Activated T-helper 1 cell treated with anti-CD3 and anti-CD28 coated beads, Interleukin-12 subunit alpha, Interleukin-12 subunit beta, Interleukin-2, Interleukin-4 antibody, amounts not matched to agents 30 ng/mL and 10 ng/mL and 1 ng/mL, durations not matched to agents 14 hours and 24 hours and 36 hours (primary cell): Measurements from ENCODE around the gene AKR1B15. TPM values are rescaled to one million over a fixed set of nuclear protein-coding genes. Genes with fewer than 3 reads are reported as not detected.
A peak's percentile ranks its signal among the peaks of the same experiment; 100 is the strongest.
"Not testable (repeated sequence)": the region's sequence is repeated elsewhere in the genome, so short reads cannot be mapped to it uniquely, and the experiment has no call there.

ENCODE experiments used
- DNase-seq: peaks from one replicate; pipeline ENCODE4 v3.0.0; 2021; ENCODE audit warnings: low spot score
- H3K27ac Mint-ChIP-seq: one replicate; pipeline ENCODE4 v1.8.0; 2021; ENCODE audit warnings: mild to moderate bottlenecking, mixed read lengths
- H3K27me3 Mint-ChIP-seq: one replicate; pipeline ENCODE4 v1.8.0; 2022; ENCODE audit warnings: mild to moderate bottlenecking, moderate library complexity, mixed read lengths; ENCODE audit not compliant: insufficient read depth
- H3K36me3 Mint-ChIP-seq: one replicate; pipeline ENCODE4 v1.8.0; 2021; ENCODE audit warnings: low read depth, mixed read lengths
- H3K4me1 Mint-ChIP-seq: one replicate; pipeline ENCODE4 v1.8.0; 2021; ENCODE audit warnings: low read depth, mixed read lengths
- H3K4me3 Mint-ChIP-seq: one replicate; pipeline ENCODE4 v1.8.0; 2021; ENCODE audit warnings: mild to moderate bottlenecking, moderate library complexity, mixed read lengths
- H3K9me3 Mint-ChIP-seq: one replicate; pipeline ENCODE4 v1.8.0; 2021; ENCODE audit warnings: mixed read lengths
- intact Hi-C: fragments of 100-400 bp; cut with micrococcal nuclease; formaldehyde crosslinking; loops from one replicate; pipeline ENCODE4 v1.15.1; 2024
- total RNA-seq: library from RNA; stranded (reverse); gene quantifications from 2 replicates; pipeline ENCODE4 v1.2.3, GENCODE V29; 2022

AKR1B15 gene
- total RNA-seq, 1 donor from 2014 or later: not detected

DNA sequence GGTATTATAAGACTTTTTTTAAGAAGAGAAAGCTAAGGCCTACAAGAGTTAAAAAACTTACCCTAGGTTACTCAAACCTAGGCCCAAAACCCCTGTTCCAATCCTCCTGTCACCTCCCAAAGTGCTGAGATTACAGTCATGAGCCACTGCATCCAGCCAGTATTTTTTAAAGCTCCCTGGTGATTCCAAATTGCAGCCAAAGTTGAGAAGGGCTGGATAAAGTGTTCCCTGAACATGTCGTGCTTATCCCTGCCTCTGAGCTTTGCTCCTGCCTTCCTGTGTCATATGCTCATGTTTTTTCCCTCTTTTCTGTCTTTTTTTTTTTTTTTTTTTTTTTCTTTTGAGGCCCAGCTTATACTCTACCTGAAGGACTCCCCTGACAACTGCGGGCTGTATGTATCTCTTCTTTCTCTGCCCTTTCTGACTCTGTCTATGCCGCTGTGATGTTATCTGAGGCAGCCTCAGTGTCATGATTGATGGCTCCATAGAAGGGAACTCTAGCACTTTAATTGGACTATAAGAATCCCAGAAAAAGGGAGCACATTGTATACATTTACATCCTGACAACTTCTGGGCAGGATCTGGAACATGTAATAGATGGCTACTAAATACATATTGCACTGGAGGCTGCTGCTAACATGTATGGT is 13.5 kb upstream of the AKR1B15 start:
- Mint-ChIP-seq H3K9me3 (no peaks in the 10 kb centered on the region), H3K27me3 (peaks cover 2% of the 10 kb centered on the region), H3K4me1 (no peaks in the 10 kb centered on the region), H3K27ac (no peak overlapping the region), H3K36me3 (no peaks in the 10 kb centered on the region), H3K4me3 (no peak overlapping the region)
- intact Hi-C loops: no loop called here
- no peak for DNase-seq

GRCh38 chr7:134535919-134536299 is 13.0 kb upstream of the AKR1B15 start:
- no peak overlapping the region for H3K4me3 Mint-ChIP-seq
- H3K27ac Mint-ChIP-seq: no peak overlapping the region
- peaks cover 4% of the 10 kb centered on the region for H3K27me3 Mint-ChIP-seq
- DNase-seq: no peak
- H3K9me3 Mint-ChIP-seq: no peaks in the 10 kb centered on the region
- H3K36me3 Mint-ChIP-seq: no peaks in the 10 kb centered on the region
- intact Hi-C loops: no loop called here
- no peaks in the 10 kb centered on the region for H3K4me1 Mint-ChIP-seq

- H3K4me3 Mint-ChIP-seq, H3K9me3 Mint-ChIP-seq, H3K27me3 Mint-ChIP-seq, H3K27ac Mint-ChIP-seq, H3K36me3 Mint-ChIP-seq, H3K4me1 Mint-ChIP-seq, DNase-seq, intact Hi-C loops: not testable (repeated sequence)
Observed at GRCh38 chr7:134536558-134536957, 12.4 kb upstream of the AKR1B15 start.

DNA sequence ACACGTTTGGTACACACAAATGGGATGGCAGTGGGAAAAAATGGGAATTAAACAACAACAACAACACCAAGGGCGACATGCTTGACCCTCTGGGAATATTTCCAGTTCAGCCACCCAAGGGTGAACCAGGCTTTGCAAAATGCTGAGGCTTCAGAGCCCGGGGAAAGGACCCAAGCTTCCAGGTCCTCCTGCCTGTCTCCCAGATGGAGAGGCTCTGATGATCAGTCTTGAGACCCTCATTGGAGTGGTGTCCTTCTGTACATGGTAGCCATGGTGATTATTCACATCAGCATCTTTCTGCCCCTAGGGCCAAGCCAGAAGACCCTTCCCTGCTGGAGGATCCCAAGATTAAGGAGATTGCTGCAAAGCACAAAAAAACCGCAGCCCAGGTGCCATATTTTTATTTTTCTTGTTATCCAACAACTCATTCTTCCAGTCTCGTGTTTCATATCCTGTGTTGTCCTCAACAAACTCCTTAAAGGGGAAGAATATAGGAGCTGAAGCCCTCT is 11.6 kb upstream of the AKR1B15 start:
- H3K27ac Mint-ChIP-seq, H3K9me3 Mint-ChIP-seq, H3K36me3 Mint-ChIP-seq, H3K4me3 Mint-ChIP-seq, intact Hi-C loops, H3K27me3 Mint-ChIP-seq, DNase-seq, H3K4me1 Mint-ChIP-seq: not testable (repeated sequence)

- intact Hi-C loops: no loop called here
- DNase-seq: no peak
- H3K27me3 Mint-ChIP-seq: peaks cover 7% of the 10 kb centered on the region
- H3K27ac Mint-ChIP-seq: no peak overlapping the region
- no peak overlapping the region for H3K4me3 Mint-ChIP-seq
- no peaks in the 10 kb centered on the region for H3K36me3 Mint-ChIP-seq
- H3K9me3 Mint-ChIP-seq: no peaks in the 10 kb centered on the region
- no peaks in the 10 kb centered on the region for H3K4me1 Mint-ChIP-seq
Observed at GRCh38 chr7:134539380-134540004, 9.4 kb upstream of the AKR1B15 start.

DNA sequence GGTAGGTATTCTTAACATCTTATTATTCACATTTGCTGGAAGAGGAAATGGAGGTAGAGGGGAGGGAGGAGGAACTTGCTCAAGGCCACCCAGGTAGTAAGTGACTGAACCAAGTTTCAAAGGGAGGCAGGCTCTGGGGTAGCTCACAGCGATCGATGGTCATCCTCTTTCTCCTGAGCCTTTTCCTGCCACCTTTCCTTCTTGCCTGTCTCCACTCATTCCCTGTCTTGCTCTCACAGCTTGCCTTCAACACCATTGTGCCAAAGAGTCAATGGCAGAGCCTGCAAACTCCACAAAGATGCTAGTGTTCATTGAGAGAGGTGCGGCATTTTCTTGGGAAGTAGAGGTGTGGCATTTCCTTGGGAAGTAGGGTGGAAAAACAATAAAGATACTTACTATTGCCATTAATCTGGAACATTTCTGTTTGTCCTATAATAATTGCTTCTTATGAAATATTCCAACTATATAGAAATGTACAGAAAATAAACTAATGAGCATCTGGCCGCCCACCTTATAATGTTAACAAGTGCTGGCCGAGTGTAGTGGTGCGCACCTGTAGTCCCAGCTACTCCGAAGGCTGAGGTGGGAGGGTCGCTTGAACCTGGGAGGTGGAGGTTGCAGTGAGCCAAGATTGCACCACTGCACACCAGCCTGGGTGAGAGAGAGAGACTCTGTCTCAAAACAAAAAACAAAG is 7.3 kb upstream of the AKR1B15 start:
- intact Hi-C loops, H3K27ac Mint-ChIP-seq, H3K4me3 Mint-ChIP-seq, H3K4me1 Mint-ChIP-seq, H3K9me3 Mint-ChIP-seq, H3K36me3 Mint-ChIP-seq, DNase-seq: not testable (repeated sequence)
- H3K27me3 Mint-ChIP-seq: peaks cover 11% of the 10 kb centered on the region

- H3K36me3 Mint-ChIP-seq: no peaks in the 10 kb centered on the region
- intact Hi-C loops: no loop called here
- no peak overlapping the region for H3K27ac Mint-ChIP-seq
- H3K4me1 Mint-ChIP-seq: no peaks in the 10 kb centered on the region
- no peak overlapping the region for H3K4me3 Mint-ChIP-seq
- no peak for DNase-seq
- H3K9me3 Mint-ChIP-seq: no peaks in the 10 kb centered on the region
- peaks cover 11% of the 10 kb centered on the region for H3K27me3 Mint-ChIP-seq
Observed at GRCh38 chr7:134542195-134542771, 6.6 kb upstream of the AKR1B15 start.

DNA sequence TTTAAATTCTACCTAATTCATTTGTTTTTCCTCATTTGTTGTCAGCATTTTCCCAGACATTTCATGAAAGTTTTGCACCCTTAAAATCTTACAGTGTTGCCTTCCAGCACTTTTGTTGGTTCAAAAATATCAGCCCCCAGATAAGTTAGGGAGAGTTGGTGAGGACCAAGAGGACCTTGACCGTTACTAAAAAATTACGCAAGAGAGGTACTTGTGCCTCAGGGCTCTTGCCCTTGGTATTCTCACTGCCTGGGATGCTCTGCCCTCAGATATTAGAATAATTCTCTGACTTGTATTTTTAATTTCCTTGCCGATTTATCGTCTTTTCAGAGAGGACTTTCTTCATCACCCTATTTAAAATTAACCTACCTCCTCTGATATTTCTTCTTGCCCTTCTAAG is 3.5 kb upstream of the AKR1B15 start:
- H3K4me1 Mint-ChIP-seq: peaks cover 12% of the 10 kb centered on the region
- no peak for DNase-seq
- H3K27ac Mint-ChIP-seq: no peak overlapping the region
- no peak overlapping the region for H3K4me3 Mint-ChIP-seq
- peaks cover 14% of the 10 kb centered on the region for H3K27me3 Mint-ChIP-seq
- H3K36me3 Mint-ChIP-seq: no peaks in the 10 kb centered on the region
- no peaks in the 10 kb centered on the region for H3K9me3 Mint-ChIP-seq
- intact Hi-C loops: no loop called here

DNA sequence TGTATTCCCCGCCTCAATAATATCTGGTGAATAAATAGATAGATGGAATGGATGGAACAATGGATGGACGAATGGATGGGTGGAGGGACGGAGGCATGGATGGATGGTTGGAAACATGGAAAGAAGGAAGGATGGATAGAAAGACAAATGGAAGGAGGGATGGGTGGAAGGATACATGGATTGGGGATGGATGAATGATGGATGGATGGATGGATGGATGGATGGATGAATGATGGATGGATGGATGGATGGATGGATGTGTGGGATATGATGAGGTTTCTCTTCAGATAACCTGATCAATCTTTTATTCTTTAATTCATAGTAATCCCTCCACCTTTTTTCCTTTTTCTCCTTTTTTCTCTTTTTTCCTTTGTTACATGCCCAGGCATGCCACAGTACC is 3.0 kb upstream of the AKR1B15 start:
- no peak for DNase-seq
- Mint-ChIP-seq H3K9me3 (no peaks in the 10 kb centered on the region), H3K27me3 (peaks cover 11% of the 10 kb centered on the region), H3K27ac (no peak overlapping the region), H3K4me3 (no peak overlapping the region), H3K4me1 (peaks cover 12% of the 10 kb centered on the region), H3K36me3 (no peaks in the 10 kb centered on the region)
- intact Hi-C loops: loop anchor here (2.0 kb wide), 1 partner anchor 31 kb away; no protein-coding TSS in a partner anchor

GRCh38 chr7:134546955-134547354 is 2.0 kb upstream of the AKR1B15 start:
- Mint-ChIP-seq H3K4me3 (no peak overlapping the region), H3K36me3 (no peaks in the 10 kb centered on the region), H3K9me3 (no peaks in the 10 kb centered on the region), H3K27me3 (peaks cover 11% of the 10 kb centered on the region), H3K27ac (no peak overlapping the region), H3K4me1 (peaks cover 12% of the 10 kb centered on the region)
- intact Hi-C loops: loop anchor here (1.0 to 2.0 kb wide), 3 partner anchors 32 to 115 kb away; no protein-coding TSS in a partner anchor
- no peak for DNase-seq

DNA sequence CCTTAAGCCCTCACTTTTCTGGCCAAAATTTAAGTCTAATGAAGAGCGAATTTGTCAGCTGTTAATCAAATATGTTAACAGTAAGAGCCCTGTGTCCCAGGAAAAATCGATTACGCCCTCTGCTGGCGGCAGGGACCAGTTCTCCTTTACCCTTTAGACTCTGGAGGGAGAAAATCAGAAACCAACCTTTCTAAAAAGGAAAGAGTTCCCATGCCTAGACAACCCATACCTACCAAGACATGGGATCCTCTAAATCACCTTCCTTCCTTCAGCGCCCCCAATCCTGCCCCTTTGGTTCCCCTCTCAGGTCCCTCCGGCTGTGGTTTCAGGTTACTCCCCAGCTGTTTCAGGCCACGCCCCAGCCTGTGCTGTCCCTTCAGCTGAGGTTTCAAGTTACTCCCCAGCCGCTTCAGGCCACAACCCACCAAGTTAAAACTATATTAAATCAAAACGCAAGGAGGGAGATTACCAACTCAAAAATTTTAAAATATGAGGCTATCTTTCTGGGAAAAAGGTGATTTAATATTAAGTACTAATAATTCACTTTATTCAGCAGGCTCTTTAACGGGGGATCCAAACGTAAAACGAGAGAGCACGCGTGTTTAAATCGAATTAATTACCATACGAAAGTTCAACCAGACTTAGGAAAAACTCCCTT is 1.4 kb upstream of the AKR1B15 start:
- Mint-ChIP-seq H3K9me3 (no peaks in the 10 kb centered on the region), H3K27ac (no peak overlapping the region), H3K27me3 (peaks cover 11% of the 10 kb centered on the region), H3K36me3 (no peaks in the 10 kb centered on the region), H3K4me1 (peaks cover 12% of the 10 kb centered on the region), H3K4me3 (no peak overlapping the region)
- DNase-seq: peak; percentile 32
- intact Hi-C loops: loop anchor here (1.0 to 2.0 kb wide), 3 partner anchors 33 to 115 kb away; no protein-coding TSS in a partner anchor

- intact Hi-C loops: no loop called here
- no peak overlapping the region for H3K27ac Mint-ChIP-seq
- H3K9me3 Mint-ChIP-seq: no peaks in the 10 kb centered on the region
- no peaks in the 10 kb centered on the region for H3K36me3 Mint-ChIP-seq
- no peak for DNase-seq
- peaks cover 11% of the 10 kb centered on the region for H3K27me3 Mint-ChIP-seq
- no peak overlapping the region for H3K4me3 Mint-ChIP-seq
- peaks cover 12% of the 10 kb centered on the region for H3K4me1 Mint-ChIP-seq
Observed at GRCh38 chr7:134549366-134549765, 456 bp downstream of the AKR1B15 start.
